Measurements from ENCODE around the gene ZDHHC18.

Gene ZDHHC18

GRCh38 chr1:26789612-26789865 is 36.9 kb upstream of the ZDHHC18 start:
- H3K27ac ChIP-seq (ENCODE audit: extremely low read depth, low read depth, low read length), result no peak overlapping the region
- peaks cover 5% of the 10 kb centered on the region; the same call in 1 of the 2 replicates for H3K4me1 ChIP-seq (ENCODE audit: control insufficient read depth, insufficient read depth, low read length)

DNA sequence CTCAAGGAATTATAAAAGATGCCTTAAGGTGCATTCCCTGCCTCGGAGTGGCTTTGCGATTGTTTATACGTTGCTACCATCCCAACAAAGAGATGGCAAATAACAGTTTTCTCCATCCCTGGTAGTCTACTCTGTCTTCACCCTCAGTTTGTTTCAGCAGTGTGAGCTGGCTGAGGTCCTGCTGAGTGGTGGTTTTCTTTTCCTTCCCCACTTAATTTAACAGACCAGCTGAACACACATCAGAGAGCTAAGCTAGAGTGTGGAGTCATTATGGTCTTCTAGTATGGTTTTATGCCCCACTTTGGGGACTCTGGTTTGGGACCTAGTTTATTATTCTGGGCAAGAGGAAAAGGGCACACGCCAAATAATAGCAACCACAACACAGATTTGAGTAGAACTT is 36.6 kb upstream of the ZDHHC18 start:
- POLR2A ChIA-PET, result interaction anchor here (1.0 to 3.8 kb wide), 5 partner anchors 88 to 188 kb away, joined by 4 to 56 read pairs (median 7); partner anchors contain the start of gene ARID1A
- Histone ChIP-seq H3K27ac (ENCODE audit: extremely low read depth, low read depth, low read length) (no peak overlapping the region), H3K36me3 (ENCODE audit: control insufficient read depth in 2 of 2, insufficient read depth in 1 of 2, low read length in 2 of 2) (peaks cover 0 to 21% of the 10 kb centered on the region in 2 experiments; a peak in 2 of 3 replicates), H3K4me3 (ENCODE audit: low read depth, low read length) (no peak overlapping the region), H3K4me1 (ENCODE audit: control insufficient read depth, insufficient read depth, low read length) (peaks cover 5% of the 10 kb centered on the region; the same call in 1 of the 2 replicates), H3K9me3 (ENCODE audit: control insufficient read depth, insufficient read depth, low read depth, low read length) (no peaks in the 10 kb centered on the region)
- CTCF ChIA-PET, result interaction anchor here (0.6 to 6.8 kb wide), 24 partner anchors 11 to 1855 kb away, joined by 3 to 281 read pairs (median 4); partner anchors contain the start of gene ARID1A
- TF ChIP-seq GFI1B (tag by site-specific recombination; IDR thresholded peaks at IDR 0.05), result no peak
- no peak for TF ChIP-seq ZNF223 (tag by site-specific recombination; IDR thresholded peaks at IDR 0.05)
- no peak for TF ChIP-seq ZNF548 (tag by site-specific recombination; IDR thresholded peaks at IDR 0.05)

More at GRCh38 chr1:26789612-26789865, 36.9 kb upstream of the ZDHHC18 start:
- H3K9me3 ChIP-seq (ENCODE audit: control insufficient read depth, insufficient read depth, low read depth, low read length), result no peaks in the 10 kb centered on the region
- POLR2A ChIA-PET, result interaction anchor here (1.0 to 3.8 kb wide), 7 partner anchors 87 to 289 kb away, joined by 4 to 56 read pairs (median 7); partner anchors contain the start of gene ARID1A
- H3K4me3 ChIP-seq (ENCODE audit: low read depth, low read length), result no peak overlapping the region
- H3K36me3 ChIP-seq (ENCODE audit: control insufficient read depth in 2 of 2, insufficient read depth in 1 of 2, low read length in 2 of 2), result peaks cover 0 to 18% of the 10 kb centered on the region in 2 experiments; a peak in 2 of 3 replicates
- no peak for TF ChIP-seq ZNF16 (tag by site-specific recombination; IDR thresholded peaks at IDR 0.05; ENCODE audit: low read depth)
- TF ChIP-seq ZNF548 (tag by site-specific recombination; IDR thresholded peaks at IDR 0.05), result no peak
- no peak for TF ChIP-seq ZSCAN23 (tag by site-specific recombination; IDR thresholded peaks at IDR 0.05)
- no peak for TF ChIP-seq ZNF19 (tag by site-specific recombination; IDR thresholded peaks at IDR 0.05; ENCODE audit: low read depth)
- TF ChIP-seq ZNF529 (tag by site-specific recombination; IDR thresholded peaks at IDR 0.05; ENCODE audit: insufficient replicate concordance), result no peak
- no peak for TF ChIP-seq ZNF311 (tag by site-specific recombination; IDR thresholded peaks at IDR 0.05; ENCODE audit: borderline replicate concordance)
- TF ChIP-seq TRIM28 (IDR thresholded peaks at IDR 0.05; ENCODE audit: borderline replicate concordance, low read length), result no peak
- no peak for TF ChIP-seq SCRT1 (tag by site-specific recombination; IDR thresholded peaks at IDR 0.05; ENCODE audit: borderline replicate concordance)
- TF ChIP-seq ZNF426 (tag by site-specific recombination; IDR thresholded peaks at IDR 0.05), result no peak
- TF ChIP-seq CTCF (tag by site-specific recombination; IDR thresholded peaks at IDR 0.05), result no peak
- TF ChIP-seq, protein P1, sequence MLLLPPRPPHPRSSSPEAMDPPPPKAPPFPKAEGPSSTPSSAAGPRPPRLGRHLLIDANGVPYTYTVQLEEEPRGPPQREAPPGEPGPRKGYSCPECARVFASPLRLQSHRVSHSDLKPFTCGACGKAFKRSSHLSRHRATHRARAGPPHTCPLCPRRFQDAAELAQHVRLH (tag by site-specific recombination; IDR thresholded peaks at IDR 0.05), result no peak
- TF ChIP-seq ZNF501 (tag by site-specific recombination; IDR thresholded peaks at IDR 0.05), result no peak
- CTCF ChIA-PET, result interaction anchor here (0.6 to 6.8 kb wide), 23 partner anchors 10 to 595 kb away, joined by 3 to 281 read pairs (median 5); partner anchors contain the start of gene ARID1A

GRCh38 chr1:26790551-26790953 is 35.9 kb upstream of the ZDHHC18 start:
- no peak for TF ChIP-seq ZBTB48 (tag by site-specific recombination; IDR thresholded peaks at IDR 0.05)
- no peak for TF ChIP-seq ZSCAN30 (tag by site-specific recombination; IDR thresholded peaks at IDR 0.05)
- TF ChIP-seq, protein P2, sequence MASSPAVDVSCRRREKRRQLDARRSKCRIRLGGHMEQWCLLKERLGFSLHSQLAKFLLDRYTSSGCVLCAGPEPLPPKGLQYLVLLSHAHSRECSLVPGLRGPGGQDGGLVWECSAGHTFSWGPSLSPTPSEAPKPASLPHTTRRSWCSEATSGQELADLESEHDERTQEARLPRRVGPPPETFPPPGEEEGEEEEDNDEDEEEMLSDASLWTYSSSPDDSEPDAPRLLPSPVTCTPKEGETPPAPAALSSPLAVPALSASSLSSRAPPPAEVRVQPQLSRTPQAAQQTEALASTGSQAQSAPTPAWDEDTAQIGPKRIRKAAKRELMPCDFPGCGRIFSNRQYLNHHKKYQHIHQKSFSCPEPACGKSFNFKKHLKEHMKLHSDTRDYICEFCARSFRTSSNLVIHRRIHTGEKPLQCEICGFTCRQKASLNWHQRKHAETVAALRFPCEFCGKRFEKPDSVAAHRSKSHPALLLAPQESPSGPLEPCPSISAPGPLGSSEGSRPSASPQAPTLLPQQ (tag by site-specific recombination; IDR thresholded peaks at IDR 0.05), result no peak
- no peak for TF ChIP-seq ZNF571 (tag by site-specific recombination; IDR thresholded peaks at IDR 0.05)
- no peak for TF ChIP-seq PRDM1 (tag by site-specific recombination; IDR thresholded peaks at IDR 0.05)
- no peak for TF ChIP-seq ZNF654 (tag by site-specific recombination; IDR thresholded peaks at IDR 0.05; ENCODE audit: low read depth)
- TF ChIP-seq ZNF146 (tag by site-specific recombination; IDR thresholded peaks at IDR 0.05), result no peak
- TF ChIP-seq KLF9 (tag by site-specific recombination; IDR thresholded peaks at IDR 0.05; ENCODE audit: low read depth), result no peak
- no peak for TF ChIP-seq ZNF2 (tag by site-specific recombination; IDR thresholded peaks at IDR 0.05)
- POLR2A ChIA-PET, result interaction anchor here (1.3 to 3.8 kb wide), 3 partner anchors 93 to 187 kb away, joined by 4 to 56 read pairs (median 7); partner anchors contain the start of gene ARID1A
- Histone ChIP-seq H3K4me3 (ENCODE audit: low read depth, low read length) (no peak overlapping the region), H3K9me3 (ENCODE audit: control insufficient read depth, insufficient read depth, low read depth, low read length) (no peaks in the 10 kb centered on the region), H3K4me1 (ENCODE audit: control insufficient read depth, insufficient read depth, low read length) (peaks cover 5% of the 10 kb centered on the region; the same call in 1 of the 2 replicates), H3K36me3 (ENCODE audit: control insufficient read depth in 2 of 2, insufficient read depth in 1 of 2, low read length in 2 of 2) (peaks cover 0 to 25% of the 10 kb centered on the region in 2 experiments; a peak in 2 of 3 replicates), H3K27ac (ENCODE audit: extremely low read depth, low read depth, low read length) (no peak overlapping the region)
- CTCF ChIA-PET, result interaction anchor here (0.7 to 6.8 kb wide), 14 partner anchors 47 to 1854 kb away, joined by 3 to 281 read pairs (median 3); no protein-coding TSS in a partner anchor

Data from HEK293 (cell line).